OCI-LY7 (cell line): ENCODE data around the gene RAMAC.

Experiments used
- EZH2phosphoT487 ChIP-seq: fragments of 200-600 bp; sonication (generic); IDR thresholded peaks from 2 replicates; pipeline ENCODE4 v1.6.1; 2018; ENCODE audit warnings: low read depth, borderline replicate concordance, mild to moderate bottlenecking, mixed run types, antibody characterized with exemption, low read length, moderate library complexity, mixed read lengths
- TF ChIP-seq, protein P1 (sequence below): fragments of 200-600 bp; sonication (generic); conservative IDR thresholded peaks from 2 replicates; pipeline ENCODE4 v1.5.1; 2014; ENCODE audit warnings: mild to moderate bottlenecking, antibody characterized with exemption, low read length, moderate library complexity, mixed read lengths

GRCh38 chr15:82950295-82950694 lies 35.7 kb upstream of the RAMAC start:
- TF ChIP-seq, protein P1, sequence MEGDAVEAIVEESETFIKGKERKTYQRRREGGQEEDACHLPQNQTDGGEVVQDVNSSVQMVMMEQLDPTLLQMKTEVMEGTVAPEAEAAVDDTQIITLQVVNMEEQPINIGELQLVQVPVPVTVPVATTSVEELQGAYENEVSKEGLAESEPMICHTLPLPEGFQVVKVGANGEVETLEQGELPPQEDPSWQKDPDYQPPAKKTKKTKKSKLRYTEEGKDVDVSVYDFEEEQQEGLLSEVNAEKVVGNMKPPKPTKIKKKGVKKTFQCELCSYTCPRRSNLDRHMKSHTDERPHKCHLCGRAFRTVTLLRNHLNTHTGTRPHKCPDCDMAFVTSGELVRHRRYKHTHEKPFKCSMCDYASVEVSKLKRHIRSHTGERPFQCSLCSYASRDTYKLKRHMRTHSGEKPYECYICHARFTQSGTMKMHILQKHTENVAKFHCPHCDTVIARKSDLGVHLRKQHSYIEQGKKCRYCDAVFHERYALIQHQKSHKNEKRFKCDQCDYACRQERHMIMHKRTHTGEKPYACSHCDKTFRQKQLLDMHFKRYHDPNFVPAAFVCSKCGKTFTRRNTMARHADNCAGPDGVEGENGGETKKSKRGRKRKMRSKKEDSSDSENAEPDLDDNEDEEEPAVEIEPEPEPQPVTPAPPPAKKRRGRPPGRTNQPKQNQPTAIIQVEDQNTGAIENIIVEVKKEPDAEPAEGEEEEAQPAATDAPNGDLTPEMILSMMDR = no peak
- no peak for TF ChIP-seq EZH2phosphoT487
